SK-N-SH (cell line): ENCODE results near the gene RIN3.

Experiments used
- CTCF ChIP-seq: fragments of 200-600 bp; sonication (generic); IDR thresholded peaks from 2 replicates; pipeline ENCODE4 v1.6.1; 2017; ENCODE audit warnings: antibody characterized with exemption, mild to moderate bottlenecking, moderate library complexity
- POLR2AphosphoS5 ChIP-seq: IDR thresholded peaks from 2 replicates; pipeline ENCODE4 v1.6.1; 2012; ENCODE audit warnings: low read depth, low read length

- TF ChIP-seq CTCF (no peak), POLR2AphosphoS5 (no peak)
Measured at GRCh38 chr14:92539419-92539818, 25.8 kb downstream of the RIN3 start.
